GM12891 (cell line): ENCODE measurements around the gene STIMATE.

ENCODE experiments used
- PAX5 ChIP-seq: IDR thresholded peaks from 2 replicates; pipeline ENCODE4 v1.6.1; 2011; ENCODE audit warnings: low read length, moderate library complexity, mild to moderate bottlenecking; ENCODE audit not compliant: insufficient read depth, severe bottlenecking
- POLR2A ChIP-seq: IDR thresholded peaks from 2 replicates; pipeline ENCODE4 v1.6.1; 2011; ENCODE audit warnings: low read depth, low read length, control low read depth
- POLR2AphosphoS5 ChIP-seq: IDR thresholded peaks from 2 replicates; pipeline ENCODE4 v1.6.1; 2011; ENCODE audit warnings: low read depth, low read length, control low read depth
- POU2F2 ChIP-seq: IDR thresholded peaks from 2 replicates; pipeline ENCODE4 v1.6.1; 2011; ENCODE audit warnings: low read depth, mild to moderate bottlenecking, control low read depth, low read length, moderate library complexity
- SPI1 ChIP-seq: IDR thresholded peaks from 2 replicates; pipeline ENCODE4 v1.6.1; 2011; ENCODE audit warnings: low read depth, low read length, control low read depth
- TAF1 ChIP-seq: IDR thresholded peaks from 2 replicates; pipeline ENCODE4 v1.6.1; 2011; ENCODE audit warnings: low read depth, low read length, control low read depth

DNA sequence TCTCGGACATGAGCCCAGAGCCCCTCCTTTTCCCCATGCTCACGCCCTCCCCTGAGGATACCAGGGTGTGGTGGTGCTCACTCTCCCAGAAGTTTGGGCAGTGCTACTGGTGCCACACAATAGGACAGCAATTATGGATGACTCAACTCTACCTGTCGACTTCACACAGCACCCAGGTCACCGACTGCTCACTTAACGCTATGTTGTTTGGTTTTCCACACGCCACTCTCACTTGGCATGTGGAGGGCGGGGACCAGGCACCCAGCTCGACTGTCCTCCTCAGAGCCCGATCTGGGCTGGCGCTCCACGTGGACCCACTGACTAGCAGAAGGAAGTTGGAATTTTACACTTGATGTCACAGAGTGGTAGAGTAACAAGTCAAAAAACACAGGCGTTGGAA is 30.9 kb downstream of the STIMATE start:
- TF ChIP-seq TAF1 = no peak
- no peak for TF ChIP-seq POLR2A
- TF ChIP-seq POLR2AphosphoS5 = no peak
- no peak for TF ChIP-seq POU2F2
- no peak for TF ChIP-seq SPI1
- TF ChIP-seq PAX5 = no peak
